Measurements from ENCODE around the gene C9.

C9 gene

GRCh38 chr5:39399135-39400036, 35.1 kb upstream of the C9 start:
- Histone ChIP-seq H3K36me3 (ENCODE audit: insufficient read depth, low read length) (peaks cover 21% of the 10 kb centered on the region), H3K27ac (ENCODE audit: low read depth, low read length) (peak overlapping the region; percentile 95), H3K4me1 (ENCODE audit: control insufficient read depth, insufficient read depth, low read length, unreplicated experiment) (peaks cover 66% of the 10 kb centered on the region), H3K4me3 (ENCODE audit: low read depth, low read length) (peak overlapping the region; percentile 1; the same call in 1 of the 2 replicates), H2AFZ (ENCODE audit: low read length, unreplicated experiment) (no peak overlapping the region), H3K79me2 (ENCODE audit: control insufficient read depth, insufficient read depth, low read length, unreplicated experiment) (peaks cover 43% of the 10 kb centered on the region), H3K27me3 (ENCODE audit: insufficient read depth, low read length) (no peaks in the 10 kb centered on the region)

- Histone ChIP-seq H3K4me1 (ENCODE audit: control insufficient read depth, insufficient read depth, low read length, unreplicated experiment) (peaks cover 57% of the 10 kb centered on the region), H3K4me3 (ENCODE audit: low read depth, low read length) (no peak overlapping the region), H3K27ac (ENCODE audit: low read depth, low read length) (no peak overlapping the region), H3K79me2 (ENCODE audit: control insufficient read depth, insufficient read depth, low read length, unreplicated experiment) (peaks cover 36% of the 10 kb centered on the region), H3K36me3 (ENCODE audit: insufficient read depth, low read length) (peaks cover 36% of the 10 kb centered on the region), H3K27me3 (ENCODE audit: insufficient read depth, low read length) (no peaks in the 10 kb centered on the region), H2AFZ (ENCODE audit: low read length, unreplicated experiment) (no peak overlapping the region)
Observed at GRCh38 chr5:39396843-39397242, 32.5 kb upstream of the C9 start.

GRCh38 chr5:39395521-39395920, 31.2 kb upstream of the C9 start:
- peaks cover 46% of the 10 kb centered on the region for H3K36me3 ChIP-seq (ENCODE audit: insufficient read depth, low read length)
- H2AFZ ChIP-seq (ENCODE audit: low read length, unreplicated experiment), result no peak overlapping the region
- peaks cover 32% of the 10 kb centered on the region for H3K79me2 ChIP-seq (ENCODE audit: control insufficient read depth, insufficient read depth, low read length, unreplicated experiment)
- H3K4me1 ChIP-seq (ENCODE audit: control insufficient read depth, insufficient read depth, low read length, unreplicated experiment), result peaks cover 46% of the 10 kb centered on the region
- no peaks in the 10 kb centered on the region for H3K27me3 ChIP-seq (ENCODE audit: insufficient read depth, low read length)
- no peak overlapping the region for H3K4me3 ChIP-seq (ENCODE audit: low read depth, low read length)
- H3K27ac ChIP-seq (ENCODE audit: low read depth, low read length), result peak overlapping the region; percentile 78

- peaks cover 40% of the 10 kb centered on the region for H3K4me1 ChIP-seq (ENCODE audit: control insufficient read depth, insufficient read depth, low read length, unreplicated experiment)
- no peak overlapping the region for H3K4me3 ChIP-seq (ENCODE audit: low read depth, low read length)
- peak overlapping the region; percentile 78 for H3K27ac ChIP-seq (ENCODE audit: low read depth, low read length)
- H3K79me2 ChIP-seq (ENCODE audit: control insufficient read depth, insufficient read depth, low read length, unreplicated experiment), result peaks cover 32% of the 10 kb centered on the region
- H3K27me3 ChIP-seq (ENCODE audit: insufficient read depth, low read length), result no peaks in the 10 kb centered on the region
- peaks cover 52% of the 10 kb centered on the region for H3K36me3 ChIP-seq (ENCODE audit: insufficient read depth, low read length)
- H2AFZ ChIP-seq (ENCODE audit: low read length, unreplicated experiment), result no peak overlapping the region
Observed at GRCh38 chr5:39394946-39395345, 30.7 kb upstream of the C9 start.

- H3K79me2 ChIP-seq (ENCODE audit: control insufficient read depth, insufficient read depth, low read length, unreplicated experiment), result peaks cover 8% of the 10 kb centered on the region
- H3K36me3 ChIP-seq (ENCODE audit: insufficient read depth, low read length), result peaks cover 67% of the 10 kb centered on the region
- no peak overlapping the region for H2AFZ ChIP-seq (ENCODE audit: low read length, unreplicated experiment)
- H3K4me3 ChIP-seq (ENCODE audit: low read depth, low read length), result no peak overlapping the region
- no peak overlapping the region for H3K27ac ChIP-seq (ENCODE audit: low read depth, low read length)
- H3K27me3 ChIP-seq (ENCODE audit: insufficient read depth, low read length), result no peaks in the 10 kb centered on the region
- H3K4me1 ChIP-seq (ENCODE audit: control insufficient read depth, insufficient read depth, low read length, unreplicated experiment), result peaks cover 17% of the 10 kb centered on the region
Observed at GRCh38 chr5:39390945-39391344, 26.6 kb upstream of the C9 start.

- H3K79me2 ChIP-seq (ENCODE audit: control insufficient read depth, insufficient read depth, low read length, unreplicated experiment), result no peaks in the 10 kb centered on the region
- peaks cover 67% of the 10 kb centered on the region for H3K36me3 ChIP-seq (ENCODE audit: insufficient read depth, low read length)
- no peaks in the 10 kb centered on the region for H3K4me1 ChIP-seq (ENCODE audit: control insufficient read depth, insufficient read depth, low read length, unreplicated experiment)
- H3K27me3 ChIP-seq (ENCODE audit: insufficient read depth, low read length), result no peaks in the 10 kb centered on the region
- H3K27ac ChIP-seq (ENCODE audit: low read depth, low read length), result no peak overlapping the region
- H2AFZ ChIP-seq (ENCODE audit: low read length, unreplicated experiment), result no peak overlapping the region
- H3K4me3 ChIP-seq (ENCODE audit: low read depth, low read length), result no peak overlapping the region
Observed at GRCh38 chr5:39387293-39387692, 23.0 kb upstream of the C9 start.

- no peaks in the 10 kb centered on the region for H3K4me1 ChIP-seq (ENCODE audit: control insufficient read depth, insufficient read depth, low read length, unreplicated experiment)
- no peak overlapping the region for H3K4me3 ChIP-seq (ENCODE audit: low read depth, low read length)
- H3K27me3 ChIP-seq (ENCODE audit: insufficient read depth, low read length), result no peaks in the 10 kb centered on the region
- H3K27ac ChIP-seq (ENCODE audit: low read depth, low read length), result no peak overlapping the region
- no peaks in the 10 kb centered on the region for H3K79me2 ChIP-seq (ENCODE audit: control insufficient read depth, insufficient read depth, low read length, unreplicated experiment)
- no peak overlapping the region for H2AFZ ChIP-seq (ENCODE audit: low read length, unreplicated experiment)
- H3K36me3 ChIP-seq (ENCODE audit: insufficient read depth, low read length), result peaks cover 49% of the 10 kb centered on the region
Observed at GRCh38 chr5:39384271-39384670, 20.0 kb upstream of the C9 start.

GRCh38 chr5:39381376-39381775, 17.1 kb upstream of the C9 start:
- no peak overlapping the region for H3K27ac ChIP-seq (ENCODE audit: low read depth, low read length)
- no peaks in the 10 kb centered on the region for H3K79me2 ChIP-seq (ENCODE audit: control insufficient read depth, insufficient read depth, low read length, unreplicated experiment)
- no peaks in the 10 kb centered on the region for H3K27me3 ChIP-seq (ENCODE audit: insufficient read depth, low read length)
- peaks cover 28% of the 10 kb centered on the region; the same call in 1 of the 2 replicates for H3K36me3 ChIP-seq (ENCODE audit: insufficient read depth, low read length)
- no peak overlapping the region for H3K4me3 ChIP-seq (ENCODE audit: low read depth, low read length)
- H2AFZ ChIP-seq (ENCODE audit: low read length, unreplicated experiment), result no peak overlapping the region
- no peaks in the 10 kb centered on the region for H3K4me1 ChIP-seq (ENCODE audit: control insufficient read depth, insufficient read depth, low read length, unreplicated experiment)

GRCh38 chr5:39379693-39380092, 15.4 kb upstream of the C9 start:
- no peaks in the 10 kb centered on the region for H3K4me1 ChIP-seq (ENCODE audit: control insufficient read depth, insufficient read depth, low read length, unreplicated experiment)
- no peaks in the 10 kb centered on the region for H3K79me2 ChIP-seq (ENCODE audit: control insufficient read depth, insufficient read depth, low read length, unreplicated experiment)
- H3K36me3 ChIP-seq (ENCODE audit: insufficient read depth, low read length), result peaks cover 36% of the 10 kb centered on the region
- no peaks in the 10 kb centered on the region for H3K27me3 ChIP-seq (ENCODE audit: insufficient read depth, low read length)
- no peak overlapping the region for H3K4me3 ChIP-seq (ENCODE audit: low read depth, low read length)
- H3K27ac ChIP-seq (ENCODE audit: low read depth, low read length), result no peak overlapping the region
- no peak overlapping the region for H2AFZ ChIP-seq (ENCODE audit: low read length, unreplicated experiment)

- no peak overlapping the region for H3K27ac ChIP-seq (ENCODE audit: low read depth, low read length)
- no peak overlapping the region for H3K4me3 ChIP-seq (ENCODE audit: low read depth, low read length)
- no peak overlapping the region for H2AFZ ChIP-seq (ENCODE audit: low read length, unreplicated experiment)
- no peaks in the 10 kb centered on the region for H3K27me3 ChIP-seq (ENCODE audit: insufficient read depth, low read length)
- H3K79me2 ChIP-seq (ENCODE audit: control insufficient read depth, insufficient read depth, low read length, unreplicated experiment), result no peaks in the 10 kb centered on the region
- peaks cover 42% of the 10 kb centered on the region for H3K36me3 ChIP-seq (ENCODE audit: insufficient read depth, low read length)
- no peaks in the 10 kb centered on the region for H3K4me1 ChIP-seq (ENCODE audit: control insufficient read depth, insufficient read depth, low read length, unreplicated experiment)
Observed at GRCh38 chr5:39377613-39378012, 13.3 kb upstream of the C9 start.

GRCh38 chr5:39376293-39376714, 12.0 kb upstream of the C9 start:
- Histone ChIP-seq H2AFZ (ENCODE audit: low read length, unreplicated experiment) (no peak overlapping the region), H3K27me3 (ENCODE audit: insufficient read depth, low read length) (no peaks in the 10 kb centered on the region), H3K27ac (ENCODE audit: low read depth, low read length) (no peak overlapping the region), H3K4me3 (ENCODE audit: low read depth, low read length) (no peak overlapping the region), H3K4me1 (ENCODE audit: control insufficient read depth, insufficient read depth, low read length, unreplicated experiment) (no peaks in the 10 kb centered on the region), H3K36me3 (ENCODE audit: insufficient read depth, low read length) (peaks cover 40% of the 10 kb centered on the region), H3K79me2 (ENCODE audit: control insufficient read depth, insufficient read depth, low read length, unreplicated experiment) (no peaks in the 10 kb centered on the region)

Measured in ACC112 (cell line).